IPS DF 19.7 (cell line): ENCODE measurements around the gene ZNF559.
"Not testable (repeated sequence)": the region's sequence is repeated elsewhere in the genome, so short reads cannot be mapped to it uniquely, and the experiment has no call there.

ENCODE experiments used
- DNase-seq: peaks from one replicate; pipeline ENCODE4 v3.0.0-alpha.2; 2013; ENCODE audit warnings: low read depth, low spot score

The ZNF559 gene

DNA sequence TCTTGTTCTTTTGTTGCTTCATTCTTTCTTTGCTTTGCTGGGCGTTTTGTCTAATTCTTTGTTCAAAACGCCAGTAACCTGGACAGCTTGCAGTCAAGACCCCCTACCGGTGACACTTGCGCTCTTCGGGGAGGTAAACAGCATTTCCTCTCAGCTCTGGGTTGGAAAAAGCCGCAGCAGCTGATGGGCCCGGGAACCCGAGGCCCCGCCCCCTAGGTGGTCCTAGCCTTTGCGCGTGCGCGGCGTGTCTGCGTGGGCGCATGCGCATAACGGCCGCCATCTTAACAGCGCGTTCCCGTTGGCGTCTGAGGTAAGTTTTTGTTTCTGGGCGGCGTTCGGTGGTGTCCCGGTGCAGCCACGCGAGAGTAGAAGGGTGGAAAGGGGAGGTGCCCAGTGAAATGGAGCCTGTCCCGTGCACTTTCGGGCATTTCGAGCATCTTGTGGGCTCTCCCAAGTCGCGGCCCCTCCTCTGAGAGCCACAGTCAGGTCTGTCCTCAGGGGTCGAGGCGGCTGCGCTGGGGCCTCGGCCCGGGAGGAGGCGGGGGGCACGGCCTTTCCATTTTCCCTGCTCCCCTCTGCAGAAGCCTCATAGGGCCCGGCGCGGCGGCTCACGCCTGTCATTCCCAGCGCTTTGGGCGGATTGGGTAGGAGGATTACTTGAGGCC, at the start of gene ZNF559:
TSS of gene ZNF559 (plus strand) at position 261 of the 665 bp plus-strand sequence. CDS start 14,371 bp downstream, outside the sequence.
- DNase-seq = peak; percentile 78

DNA sequence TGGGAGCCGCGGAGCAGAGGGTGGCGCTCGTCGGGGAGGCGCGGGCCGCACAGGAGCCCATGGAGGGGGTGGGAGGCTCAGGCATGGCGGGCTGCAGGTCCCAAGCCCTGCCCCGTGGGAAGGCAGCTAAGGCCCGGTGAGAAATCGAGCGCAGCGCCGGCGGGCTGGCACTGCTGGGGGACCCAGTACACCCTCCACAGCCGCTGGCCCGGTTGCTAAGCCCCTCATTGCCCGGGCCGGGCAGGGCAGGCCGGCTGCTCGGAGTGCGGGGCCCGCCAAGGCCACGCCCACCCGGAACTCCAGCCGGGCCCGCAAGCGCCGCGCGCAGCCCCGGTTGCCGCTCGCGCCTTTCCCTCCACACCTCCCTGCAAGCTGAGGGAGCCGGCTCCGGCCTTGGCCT, 40.5 kb upstream of the ZNF559 start:
- not testable (repeated sequence) for DNase-seq

DNA sequence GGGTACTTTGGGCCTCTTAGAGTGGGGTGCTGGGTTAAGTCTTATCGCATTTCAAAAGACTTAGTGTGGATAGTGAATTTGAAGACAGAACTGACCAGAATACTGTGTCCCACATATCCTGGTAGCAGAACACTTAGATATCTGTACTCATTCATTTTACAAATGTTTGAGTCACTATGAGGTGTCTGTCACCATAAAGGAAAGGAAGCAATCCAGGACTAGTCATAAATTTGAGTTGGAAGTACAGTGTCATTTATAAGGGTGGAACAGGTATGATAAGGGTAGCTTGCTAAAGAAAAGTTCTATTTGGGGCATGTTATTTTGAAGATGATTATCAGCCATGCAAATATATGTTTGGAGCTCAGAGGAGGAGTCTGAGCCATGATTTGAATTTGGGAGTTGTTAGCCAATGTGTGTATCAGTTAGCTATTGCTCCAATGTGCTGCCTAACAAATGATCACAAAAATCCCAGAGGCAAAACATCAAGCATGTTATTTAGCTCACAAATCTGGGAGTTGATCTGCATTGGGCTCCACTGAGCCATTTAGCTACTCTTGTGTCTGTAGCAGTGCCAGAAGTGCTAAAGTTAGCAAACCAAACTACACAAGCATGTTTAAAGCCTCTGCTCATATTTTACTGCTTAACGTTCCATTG, 34.6 kb upstream of the ZNF559 start:
- no peak for DNase-seq

DNA sequence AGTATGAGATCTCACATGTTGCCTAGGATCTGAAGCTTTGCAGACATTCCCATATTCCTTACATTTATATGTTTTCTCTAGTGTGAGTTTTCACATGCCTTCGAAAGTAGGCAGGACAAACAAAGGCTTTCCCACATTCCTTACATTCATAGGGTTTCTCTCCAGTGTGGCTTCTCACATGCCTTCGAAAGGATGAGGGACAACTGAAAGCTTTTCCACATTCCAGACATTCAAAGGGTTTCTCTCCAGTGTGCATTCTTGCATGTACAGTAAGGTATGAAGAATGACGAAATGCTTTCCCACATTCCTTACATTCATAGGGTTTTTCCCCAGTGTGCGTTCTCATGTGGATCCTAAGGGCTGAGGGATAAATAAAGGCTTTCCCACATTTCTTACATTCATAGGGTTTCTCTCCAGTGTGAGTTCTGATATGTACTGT, 28.5 kb upstream of the ZNF559 start:
- no peak for DNase-seq

DNA sequence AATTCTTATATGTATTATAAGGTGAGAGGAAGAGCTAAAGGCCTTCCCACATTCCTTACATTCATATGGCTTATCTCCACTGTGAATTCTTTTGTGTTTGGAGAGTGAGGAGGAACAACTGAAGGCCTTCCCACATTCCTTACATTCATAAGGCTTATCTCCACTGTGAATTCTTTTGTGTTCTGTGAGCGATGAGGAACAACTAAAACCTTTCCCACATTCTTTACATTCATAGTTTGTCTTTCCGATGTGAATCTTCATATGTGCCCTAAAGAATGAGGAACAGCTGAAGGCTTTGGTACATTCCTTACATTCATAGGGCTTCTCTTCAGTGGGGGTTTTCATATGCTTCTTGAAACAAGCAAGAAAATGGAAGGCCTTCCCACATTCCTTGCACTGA, 27.6 kb upstream of the ZNF559 start:
- no peak for DNase-seq

DNA sequence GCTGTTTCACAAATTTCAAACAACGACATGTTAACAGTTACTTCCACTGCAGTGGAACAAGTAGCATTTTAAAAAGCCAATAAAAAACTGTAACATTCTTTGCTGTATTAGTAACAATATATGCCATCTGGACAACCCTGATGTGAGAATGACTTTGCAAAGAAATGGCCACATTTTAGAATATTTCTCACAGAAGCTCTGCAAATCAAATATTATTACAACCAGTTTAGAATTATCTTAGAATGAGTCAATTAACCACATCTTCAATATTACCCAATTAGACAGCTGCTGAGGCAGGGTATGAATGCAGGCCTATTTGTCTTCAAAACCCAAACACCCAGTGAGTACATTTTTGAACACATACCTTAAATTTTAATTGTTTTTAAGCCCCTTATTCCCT, 17.5 kb upstream of the ZNF559 start:
- no peak for DNase-seq

DNA sequence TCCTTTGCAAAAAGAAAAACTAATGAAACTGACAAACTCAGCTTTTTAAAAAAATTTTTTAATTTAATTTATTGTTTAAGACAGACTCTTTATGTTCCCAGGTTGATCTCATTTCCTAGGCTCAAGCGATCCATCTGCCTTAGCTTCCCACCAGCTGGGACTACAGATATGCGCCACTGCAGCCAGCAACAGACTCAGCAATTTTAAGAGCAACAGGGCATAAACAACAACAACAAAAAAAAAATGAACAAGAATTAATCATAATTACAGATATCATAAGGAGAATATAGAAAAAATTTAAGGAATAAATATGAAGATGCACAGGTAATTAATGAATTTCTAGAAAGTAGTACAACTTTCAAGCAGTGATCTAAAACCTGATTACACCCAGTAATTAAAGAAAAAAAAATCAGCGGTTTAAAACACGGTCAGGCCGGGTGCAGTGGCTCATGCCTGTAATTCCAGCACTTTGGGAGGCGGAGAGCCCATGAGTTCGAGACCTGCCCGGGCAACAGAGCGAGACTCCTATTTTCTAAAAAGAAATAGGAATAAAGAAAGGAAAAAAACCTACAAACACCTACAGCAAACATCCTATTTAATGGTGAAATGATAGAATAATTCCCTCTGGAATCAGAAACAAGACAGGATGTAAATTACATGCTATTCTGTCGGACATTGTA, 15.7 kb upstream of the ZNF559 start:
- no peak for DNase-seq

DNA sequence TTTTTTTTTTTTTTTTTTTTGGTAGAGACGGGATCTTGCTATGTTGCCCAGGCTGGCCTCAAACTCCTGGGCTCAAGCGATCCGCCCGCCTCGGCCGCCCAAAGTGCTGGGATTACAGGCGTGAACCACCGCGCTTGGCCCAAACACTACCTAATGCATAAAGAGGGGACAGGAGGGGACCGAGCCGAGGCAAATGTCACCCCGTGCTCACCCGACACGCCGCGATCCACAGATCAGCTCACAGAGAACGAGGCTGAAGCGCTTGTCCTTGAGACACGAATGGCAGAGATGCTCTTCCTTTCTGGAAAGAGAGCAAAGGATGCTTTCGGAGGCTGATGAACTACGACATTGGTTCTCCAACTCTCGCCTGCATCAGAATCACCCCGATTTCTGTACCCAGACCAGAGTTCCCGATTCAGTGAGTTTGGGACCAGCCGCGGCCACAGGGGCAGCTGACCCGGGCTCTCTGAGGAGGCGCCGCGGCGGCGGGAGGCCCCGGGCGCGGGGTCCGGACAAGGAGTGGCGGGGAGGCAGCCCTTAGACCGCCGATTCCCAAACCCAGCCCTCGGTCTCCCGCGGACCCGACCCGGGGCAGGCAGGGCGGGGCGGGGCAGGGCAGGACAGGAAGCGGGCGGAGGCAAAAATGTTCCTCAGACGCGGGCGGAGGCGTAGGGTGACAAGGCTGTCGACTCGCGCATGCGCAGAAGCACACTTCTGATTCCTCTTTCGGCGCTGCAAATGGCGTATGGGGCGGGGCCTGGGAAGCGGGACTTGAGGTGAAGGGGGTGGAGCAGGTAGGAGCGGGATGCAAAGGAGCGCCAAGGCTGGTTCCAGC, 14.6 kb upstream of the ZNF559 start, which contains the start of gene ZNF699:
TSS of gene ZNF699 (minus strand) at position 700 of the 835 bp plus-strand sequence. CDS start 4,719 bp downstream, outside the sequence.
- DNase-seq = peak; percentile 85

DNA sequence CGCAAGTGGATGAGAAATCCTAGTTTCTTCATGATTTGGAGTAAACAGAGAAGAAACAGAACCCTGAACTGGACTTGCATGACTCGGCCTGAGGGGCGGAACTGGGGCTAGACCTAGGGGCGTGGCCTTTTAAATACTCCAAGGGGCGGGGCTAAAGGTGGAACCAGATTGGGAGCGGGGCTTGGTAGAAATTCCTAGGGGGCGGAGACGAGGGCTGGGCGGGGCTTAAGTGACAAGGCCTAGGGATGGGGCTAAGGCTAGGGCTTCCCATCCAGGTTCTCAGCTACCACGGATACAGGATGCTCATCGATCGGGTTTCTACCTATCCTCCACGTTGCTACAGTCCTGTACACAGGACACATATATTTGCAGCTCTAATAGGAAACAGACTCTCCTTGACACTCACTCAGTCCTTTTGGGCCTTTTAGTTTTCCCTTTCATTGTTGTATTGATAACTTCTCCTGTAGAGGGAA, 14.0 kb upstream of the ZNF559 start:
- DNase-seq = no peak

DNA sequence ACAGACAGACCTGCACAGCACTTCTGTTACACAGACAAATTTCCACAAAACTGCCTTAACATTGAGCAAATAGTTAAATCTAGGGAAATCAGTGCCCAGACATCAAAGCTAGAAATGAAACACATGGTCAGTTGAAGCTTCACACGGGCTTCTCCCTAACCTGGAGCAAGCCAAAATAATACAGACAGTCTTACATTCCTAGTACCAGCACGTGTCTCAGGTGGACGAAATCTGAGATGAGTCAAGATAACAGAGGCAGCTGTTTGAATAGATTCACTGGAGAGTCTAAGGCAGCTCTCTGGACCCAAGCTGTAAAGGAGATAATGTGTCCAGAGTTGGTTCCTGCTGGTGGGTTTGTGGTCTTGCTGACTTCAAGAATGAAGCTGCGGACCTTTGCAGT, 10.2 kb upstream of the ZNF559 start:
- no peak for DNase-seq

DNA sequence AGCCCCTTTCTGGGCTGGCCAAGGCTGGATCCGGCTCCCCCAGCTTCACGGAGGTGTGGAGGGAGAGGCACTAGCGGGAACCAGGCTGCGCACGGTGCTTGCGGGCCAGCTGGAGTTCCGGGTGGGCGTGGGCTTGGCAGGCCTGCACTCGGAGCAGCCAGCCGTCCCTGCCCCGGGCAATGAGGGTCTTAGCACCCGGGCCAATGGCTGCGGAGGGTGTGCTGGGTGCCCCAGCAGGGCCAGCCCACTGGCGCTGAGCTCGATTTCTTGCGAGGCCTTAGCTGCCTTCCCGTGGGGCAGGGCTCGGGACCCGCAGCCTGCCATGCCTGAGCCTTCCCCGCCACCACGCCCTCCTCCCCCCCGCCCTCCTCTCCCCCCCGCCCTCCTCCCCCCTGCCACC, 2.6 kb upstream of the ZNF559 start:
- no peak for DNase-seq

DNA sequence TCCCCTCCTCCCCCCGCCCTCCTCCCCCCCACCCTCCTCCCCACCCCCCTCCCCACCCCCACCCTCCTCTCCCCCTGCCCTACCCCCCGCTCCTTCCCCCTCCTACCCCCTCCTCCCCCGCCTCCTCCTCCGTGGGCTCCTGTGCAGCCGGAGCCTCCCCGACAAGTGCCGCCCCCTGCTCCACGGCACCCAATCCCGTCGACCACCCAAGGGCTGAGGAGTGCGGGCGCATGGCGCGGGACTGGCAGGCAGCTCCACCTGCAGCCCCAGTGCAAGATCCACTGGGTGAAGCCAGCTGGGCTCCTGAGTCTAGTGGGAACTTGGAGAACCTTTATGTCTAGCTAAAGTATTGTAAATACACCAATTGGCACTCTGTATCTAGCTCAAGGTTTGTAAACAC, 2.2 kb upstream of the ZNF559 start:
- DNase-seq = not testable (repeated sequence)

DNA sequence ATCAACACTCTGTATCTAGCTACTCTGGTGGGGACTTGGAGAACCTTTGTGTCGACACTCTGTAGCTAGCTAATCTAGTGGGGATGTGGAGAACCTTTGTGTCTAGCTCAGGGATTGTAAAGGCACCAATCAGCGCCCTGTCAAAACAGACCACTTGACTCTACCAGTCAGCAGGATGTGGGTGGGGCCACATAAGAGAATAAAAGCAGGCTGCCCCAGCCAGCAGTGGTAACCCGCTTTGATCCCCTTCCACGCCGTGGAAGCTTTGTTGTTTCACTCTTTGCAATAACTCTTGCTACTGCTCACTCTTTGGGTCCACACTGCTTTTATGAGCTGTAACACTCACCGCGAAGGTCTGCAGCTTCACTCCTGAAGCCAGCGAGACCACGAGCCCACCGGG, 1.8 kb upstream of the ZNF559 start:
- DNase-seq = not testable (repeated sequence)

DNA sequence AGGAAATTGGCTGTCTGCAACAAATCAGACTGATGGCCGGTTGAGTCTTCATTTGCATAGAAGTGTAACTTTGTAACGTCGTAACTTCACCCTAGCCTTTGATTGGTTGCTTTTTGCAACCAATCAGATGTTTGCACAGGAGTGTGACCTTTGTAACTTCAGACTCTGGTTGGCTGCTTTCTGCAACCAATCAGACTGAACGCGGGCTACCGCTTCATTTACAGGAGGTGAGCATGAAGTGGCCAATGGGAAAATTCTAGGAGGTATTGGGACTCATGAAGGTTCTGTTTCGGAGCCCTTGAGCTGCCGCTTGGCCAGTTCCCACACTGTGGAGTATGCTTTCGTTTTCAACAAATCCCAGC, 441 bp upstream of the ZNF559 start:
- peak; percentile 75 for DNase-seq

DNA sequence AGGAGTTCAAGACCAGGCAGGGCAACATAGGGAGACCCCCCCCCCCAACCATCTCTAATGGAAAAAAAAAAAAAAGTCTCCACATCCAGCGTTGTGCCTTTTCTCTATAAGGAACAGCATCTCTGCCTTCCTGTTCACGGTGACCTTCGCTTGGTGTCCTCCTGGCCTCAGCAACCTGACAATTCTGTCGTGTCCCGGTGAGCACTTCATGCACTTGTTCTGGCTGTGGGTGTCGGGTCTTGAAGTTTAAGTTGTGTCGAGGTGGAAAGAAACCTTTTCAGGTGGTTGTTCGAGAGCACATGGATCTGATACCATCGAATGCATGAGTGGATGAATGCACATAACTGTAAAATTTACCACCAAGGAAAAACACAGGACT, 594 bp downstream of the ZNF559 start:
- no peak for DNase-seq

DNA sequence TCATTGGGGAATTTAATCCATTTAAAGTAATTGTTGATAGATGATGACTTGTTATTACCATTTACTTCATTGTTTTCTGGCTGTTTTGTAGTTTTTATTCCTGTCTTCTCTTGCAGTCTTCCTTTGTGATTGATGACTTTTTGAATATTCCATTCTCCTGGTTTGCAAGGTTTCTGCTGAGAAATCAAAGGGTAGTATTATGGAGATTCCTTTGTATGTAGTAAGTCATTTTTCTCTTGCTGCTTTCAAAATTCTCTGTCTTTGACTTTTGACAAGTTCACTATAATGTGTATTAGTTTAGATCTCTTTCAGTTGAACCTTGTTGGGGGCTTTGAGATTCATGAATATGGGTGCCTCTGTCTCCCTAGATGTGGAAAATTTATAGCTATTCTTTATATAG, 6.0 kb downstream of the ZNF559 start:
- no peak for DNase-seq

DNA sequence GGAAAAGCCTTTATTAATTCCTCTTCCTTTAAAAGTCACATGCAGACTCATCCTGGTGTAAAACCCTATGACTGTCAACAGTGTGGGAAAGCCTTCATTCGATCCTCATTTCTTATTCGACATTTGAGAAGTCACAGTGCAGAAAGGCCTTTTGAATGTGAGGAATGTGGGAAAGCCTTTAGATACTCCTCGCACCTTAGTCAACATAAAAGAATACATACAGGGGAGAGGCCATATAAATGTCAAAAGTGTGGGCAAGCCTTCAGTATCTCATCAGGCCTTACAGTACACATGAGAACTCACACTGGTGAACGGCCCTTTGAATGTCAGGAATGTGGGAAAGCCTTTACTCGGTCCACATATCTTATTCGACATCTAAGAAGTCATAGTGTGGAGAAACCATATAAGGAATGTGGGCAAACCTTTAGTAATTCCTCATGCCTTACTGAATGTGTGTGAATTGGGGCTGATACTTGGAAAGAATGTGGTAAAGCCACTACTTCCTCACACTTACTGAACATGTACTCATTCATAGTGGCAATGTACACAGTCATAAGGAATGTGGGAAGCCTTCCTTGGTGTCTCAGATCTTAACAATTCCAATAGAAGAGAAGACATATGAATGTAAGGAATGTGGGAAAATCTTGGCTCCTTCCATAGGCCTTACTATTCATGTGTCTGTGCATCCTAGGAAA, 18.8 kb downstream of the ZNF559 start:
- no peak for DNase-seq

DNA sequence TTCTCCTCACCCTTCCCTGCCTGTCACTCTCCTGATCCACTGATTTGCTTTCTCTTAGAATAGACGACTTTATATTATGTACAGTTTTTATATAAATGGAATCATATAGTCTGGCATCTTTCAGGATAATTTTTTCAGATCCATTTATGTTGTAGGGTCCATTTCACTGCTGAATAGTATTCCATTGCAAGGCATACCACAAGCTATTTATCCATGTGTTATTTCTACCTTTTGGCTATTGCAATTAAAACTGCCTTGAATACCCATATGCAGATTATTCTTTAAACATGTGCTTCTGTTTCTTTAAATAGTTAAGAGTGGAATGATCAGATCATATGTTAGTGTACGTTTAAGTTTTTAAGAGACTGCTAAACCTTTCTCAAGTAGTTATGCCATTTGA, 21.0 kb downstream of the ZNF559 start:
- no peak for DNase-seq

DNA sequence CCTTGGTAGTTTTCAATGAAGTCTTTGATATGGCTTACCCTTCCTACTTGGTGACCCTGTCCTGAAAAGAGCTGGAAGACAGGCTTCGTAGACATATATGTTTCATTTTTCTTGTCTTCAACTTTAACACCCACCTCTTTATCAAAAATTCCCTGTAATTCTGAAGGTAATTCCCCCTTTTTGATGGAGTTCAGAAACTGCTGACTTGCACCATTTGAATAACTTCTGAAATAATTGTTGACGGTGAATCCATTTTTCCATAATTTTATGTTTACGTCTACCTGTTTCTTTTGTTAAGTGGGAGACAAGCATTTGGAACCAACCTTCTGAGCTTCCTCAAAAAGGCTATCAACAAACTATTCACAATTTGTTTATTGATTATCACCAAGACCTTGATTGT, 24.3 kb downstream of the ZNF559 start:
- DNase-seq = no peak

DNA sequence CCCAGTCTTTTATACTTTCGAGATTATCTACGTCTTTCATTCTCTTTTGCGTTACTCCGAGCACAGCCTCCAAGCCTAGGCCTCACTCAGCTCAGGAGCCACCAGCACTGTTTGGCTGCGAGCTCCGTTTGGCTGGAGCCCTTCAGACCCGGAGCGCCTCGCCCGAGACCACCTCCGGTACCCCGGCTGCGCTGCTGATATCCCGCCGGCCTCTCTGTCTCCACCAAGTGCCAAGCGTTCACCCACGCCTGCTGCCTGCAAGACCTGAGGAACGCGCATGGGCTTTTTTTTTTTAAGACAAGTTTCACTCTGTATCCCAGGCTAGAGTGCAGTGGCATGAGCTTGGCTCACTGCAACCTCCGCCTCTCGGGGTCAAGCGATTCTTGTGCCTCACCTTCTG, 24.7 kb downstream of the ZNF559 start:
- no peak for DNase-seq

DNA sequence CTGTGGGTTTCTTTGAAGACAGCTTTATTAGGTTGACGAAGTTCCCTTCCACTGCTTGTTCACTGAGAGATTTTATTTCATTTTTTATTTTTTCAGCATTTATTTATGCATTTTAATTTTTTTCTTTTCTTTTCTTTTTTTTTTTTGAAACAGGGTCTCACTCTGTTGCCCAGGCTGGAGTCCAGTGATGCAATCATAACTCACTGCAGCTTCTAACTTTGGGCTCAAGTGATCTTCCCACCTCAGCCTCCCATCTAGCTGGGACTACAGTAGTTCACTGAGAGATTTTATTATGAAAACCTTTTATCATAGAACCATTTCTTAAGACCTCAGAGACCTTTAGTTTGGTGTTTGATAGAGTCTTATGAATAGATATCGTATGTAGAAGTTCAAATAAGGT, 28.5 kb downstream of the ZNF559 start:
- DNase-seq = no peak
